Measurements from ENCODE around the gene SENP7.

The SENP7 gene

GRCh38 chr3:101377209-101377608, 135.8 kb downstream of the SENP7 start:
- no peaks in the 10 kb centered on the region for H3K9me3 ChIP-seq (ENCODE audit: insufficient read depth, low read depth, low read length)
- no peak overlapping the region for H3K4me2 ChIP-seq (ENCODE audit: low read length)
- H3K4me3 ChIP-seq (ENCODE audit: low read depth, low read length), result no peak overlapping the region
- no peaks in the 10 kb centered on the region for H3K27me3 ChIP-seq (ENCODE audit: insufficient read depth, low read length)
- WGBS (ENCODE audit: extremely low coverage, insufficient coverage, insufficient read length), result no CpG with 5 or more reads among the region's 4 CpGs
- no peak overlapping the region for H3K23ac ChIP-seq (ENCODE audit: low read length)
- H3K4me1 ChIP-seq (ENCODE audit: control insufficient read depth in 1 of 2, insufficient read depth in 2 of 2, low read length in 2 of 2), result no peaks in the 10 kb centered on the region
- H3K27ac ChIP-seq (ENCODE audit: low read depth, low read length), result no peak overlapping the region
- no peak overlapping the region for H2BK5ac ChIP-seq (ENCODE audit: low read depth, low read length, poor library complexity)
- no peak overlapping the region for H2AK5ac ChIP-seq (ENCODE audit: low read length)
- H3K14ac ChIP-seq (ENCODE audit: low read length), result no peak overlapping the region
- H3K79me1 ChIP-seq (ENCODE audit: low read length), result no peaks in the 10 kb centered on the region
- no peak overlapping the region for H2BK120ac ChIP-seq (ENCODE audit: insufficient read depth, low read length, poor library complexity)
- H4K12ac ChIP-seq (ENCODE audit: low read depth, low read length), result no peak overlapping the region
- no peak overlapping the region for H3K9ac ChIP-seq (ENCODE audit: low read length)
- H3K79me2 ChIP-seq (ENCODE audit: control insufficient read depth, insufficient read depth, low read length, poor library complexity), result no peaks in the 10 kb centered on the region
- H3K4ac ChIP-seq (ENCODE audit: low read depth, low read length), result no peak overlapping the region
- no peaks in the 10 kb centered on the region for H3K36me3 ChIP-seq (ENCODE audit: control insufficient read depth in 1 of 2, insufficient read depth in 2 of 2, low read length in 2 of 2)
- DNase-seq, result no peak
- no peak overlapping the region for H2AFZ ChIP-seq (ENCODE audit: insufficient read depth, low read length, poor library complexity)
- H2BK12ac ChIP-seq (ENCODE audit: low read length), result no peak overlapping the region
- H3K18ac ChIP-seq (ENCODE audit: low read length), result no peak overlapping the region
- H4K91ac ChIP-seq (ENCODE audit: low read depth, low read length), result no peak overlapping the region
- no peak overlapping the region for H4K8ac ChIP-seq (ENCODE audit: low read depth, low read length)

- no peak overlapping the region for H3K4ac ChIP-seq (ENCODE audit: low read depth, low read length)
- H3K79me1 ChIP-seq (ENCODE audit: low read length), result no peaks in the 10 kb centered on the region
- no peak overlapping the region for H2BK120ac ChIP-seq (ENCODE audit: insufficient read depth, low read length, poor library complexity)
- H4K91ac ChIP-seq (ENCODE audit: low read depth, low read length), result no peak overlapping the region
- no peak overlapping the region for H3K14ac ChIP-seq (ENCODE audit: low read length)
- H3K79me2 ChIP-seq (ENCODE audit: control insufficient read depth, insufficient read depth, low read length, poor library complexity), result no peaks in the 10 kb centered on the region
- H3K18ac ChIP-seq (ENCODE audit: low read length), result no peak overlapping the region
- H3K27ac ChIP-seq (ENCODE audit: low read depth, low read length), result no peak overlapping the region
- H3K4me3 ChIP-seq (ENCODE audit: low read depth, low read length), result no peak overlapping the region
- no peak for DNase-seq
- peaks cover 0 to 2% of the 10 kb centered on the region in 2 experiments for H3K36me3 ChIP-seq (ENCODE audit: control insufficient read depth in 1 of 2, insufficient read depth in 2 of 2, low read length in 2 of 2)
- no peak overlapping the region for H2BK12ac ChIP-seq (ENCODE audit: low read length)
- H3K9me3 ChIP-seq (ENCODE audit: insufficient read depth, low read depth, low read length), result no peaks in the 10 kb centered on the region
- no peak overlapping the region for H3K4me2 ChIP-seq (ENCODE audit: low read length)
- H3K9ac ChIP-seq (ENCODE audit: low read length), result no peak overlapping the region
- no peak overlapping the region for H2BK5ac ChIP-seq (ENCODE audit: low read depth, low read length, poor library complexity)
- no peak overlapping the region for H2AFZ ChIP-seq (ENCODE audit: insufficient read depth, low read length, poor library complexity)
- H2AK5ac ChIP-seq (ENCODE audit: low read length), result no peak overlapping the region
- H4K12ac ChIP-seq (ENCODE audit: low read depth, low read length), result no peak overlapping the region
- no peaks in the 10 kb centered on the region for H3K4me1 ChIP-seq (ENCODE audit: control insufficient read depth in 1 of 2, insufficient read depth in 2 of 2, low read length in 2 of 2)
- no peak overlapping the region for H4K8ac ChIP-seq (ENCODE audit: low read depth, low read length)
- H3K27me3 ChIP-seq (ENCODE audit: insufficient read depth, low read length), result no peaks in the 10 kb centered on the region
- no peak overlapping the region for H3K23ac ChIP-seq (ENCODE audit: low read length)
These were observed 137.4 kb downstream of the SENP7 start for GRCh38 chr3:101375586-101375985.

DNA sequence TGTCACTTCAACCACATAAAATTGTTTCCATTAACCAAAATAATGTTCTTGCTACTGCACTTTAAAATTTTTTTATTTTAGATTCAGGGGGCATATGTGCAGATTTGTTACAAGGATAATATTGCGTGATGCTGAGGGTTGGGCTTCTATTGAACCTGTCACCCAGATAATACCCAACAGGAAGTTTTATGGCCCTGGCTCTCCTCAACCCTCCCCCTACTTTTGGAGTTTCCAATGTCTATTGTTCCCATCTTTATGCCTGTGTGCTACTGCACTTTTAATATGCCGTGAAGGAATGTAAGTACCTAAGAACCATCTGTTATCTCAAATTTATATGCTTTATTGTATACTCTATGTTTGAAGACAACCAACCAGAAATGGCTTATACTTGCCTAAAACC, 150.6 kb downstream of the SENP7 start:
- no peak overlapping the region for H2BK12ac ChIP-seq (ENCODE audit: low read length)
- H3K9me3 ChIP-seq (ENCODE audit: insufficient read depth, low read depth, low read length), result no peaks in the 10 kb centered on the region
- no peak overlapping the region for H2BK120ac ChIP-seq (ENCODE audit: insufficient read depth, low read length, poor library complexity)
- H4K8ac ChIP-seq (ENCODE audit: low read depth, low read length), result no peak overlapping the region
- no peaks in the 10 kb centered on the region for H3K79me1 ChIP-seq (ENCODE audit: low read length)
- H2AK5ac ChIP-seq (ENCODE audit: low read length), result no peak overlapping the region
- no peak overlapping the region for H2BK5ac ChIP-seq (ENCODE audit: low read depth, low read length, poor library complexity)
- H3K4ac ChIP-seq (ENCODE audit: low read depth, low read length), result no peak overlapping the region
- H3K36me3 ChIP-seq (ENCODE audit: control insufficient read depth in 1 of 2, insufficient read depth in 2 of 2, low read length in 2 of 2), result peaks cover 0 to 2% of the 10 kb centered on the region in 2 experiments
- no peaks in the 10 kb centered on the region for H3K27me3 ChIP-seq (ENCODE audit: insufficient read depth, low read length)
- no peaks in the 10 kb centered on the region for H3K79me2 ChIP-seq (ENCODE audit: control insufficient read depth, insufficient read depth, low read length, poor library complexity)
- no peak for DNase-seq
- no peaks in the 10 kb centered on the region for H3K4me1 ChIP-seq (ENCODE audit: control insufficient read depth in 1 of 2, insufficient read depth in 2 of 2, low read length in 2 of 2)
- no peak overlapping the region for H4K91ac ChIP-seq (ENCODE audit: low read depth, low read length)
- H3K27ac ChIP-seq (ENCODE audit: low read depth, low read length), result no peak overlapping the region
- no peak overlapping the region for H3K4me2 ChIP-seq (ENCODE audit: low read length)
- H3K9ac ChIP-seq (ENCODE audit: low read length), result no peak overlapping the region
- no CpG with 5 or more reads among the region's 2 CpGs for WGBS (ENCODE audit: extremely low coverage, insufficient coverage, insufficient read length)
- no peak overlapping the region for H2AFZ ChIP-seq (ENCODE audit: insufficient read depth, low read length, poor library complexity)
- H3K4me3 ChIP-seq (ENCODE audit: low read depth, low read length), result no peak overlapping the region
- no peak overlapping the region for H3K18ac ChIP-seq (ENCODE audit: low read length)
- no peak overlapping the region for H3K14ac ChIP-seq (ENCODE audit: low read length)
- no peak overlapping the region for H3K23ac ChIP-seq (ENCODE audit: low read length)
- no peak overlapping the region for H4K12ac ChIP-seq (ENCODE audit: low read depth, low read length)

DNA sequence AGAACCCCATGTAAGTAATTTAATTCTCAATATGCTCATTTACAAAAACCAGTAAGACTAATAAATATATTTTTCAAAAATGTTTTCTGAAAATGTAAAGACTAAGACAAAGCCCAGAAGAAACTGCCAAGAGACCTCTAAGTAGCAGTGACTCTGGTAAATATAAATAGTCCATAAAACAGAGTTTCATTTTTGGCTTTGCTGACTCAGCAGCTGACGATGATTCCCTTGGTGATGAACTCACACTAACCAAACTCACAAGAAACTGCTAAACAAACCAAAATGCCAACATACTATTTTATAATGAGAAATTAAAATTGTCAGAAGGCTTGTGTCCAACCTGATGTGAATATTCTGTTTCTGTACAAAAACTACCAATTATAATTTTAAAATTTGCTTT, 161.2 kb downstream of the SENP7 start:
- H3K4me3 ChIP-seq (ENCODE audit: low read depth, low read length), result no peak overlapping the region
- peak in 1 of 2 donors; percentile 2 for DNase-seq
- no CpG with 5 or more reads among the region's 1 CpG for WGBS (ENCODE audit: extremely low coverage, insufficient coverage, insufficient read length)

More for the DNA sequence above, 161.2 kb downstream of the SENP7 start:
- Histone ChIP-seq H4K12ac (ENCODE audit: low read depth, low read length) (no peak overlapping the region), H3K79me1 (ENCODE audit: low read length) (no peaks in the 10 kb centered on the region), H3K4me2 (ENCODE audit: low read length) (no peak overlapping the region), H2AFZ (ENCODE audit: insufficient read depth, low read length, poor library complexity) (no peak overlapping the region), H3K4me1 (ENCODE audit: control insufficient read depth in 1 of 2, insufficient read depth in 2 of 2, low read length in 2 of 2) (no peaks in the 10 kb centered on the region), H3K23ac (ENCODE audit: low read length) (no peak overlapping the region), H3K18ac (ENCODE audit: low read length) (no peak overlapping the region), H3K79me2 (ENCODE audit: control insufficient read depth, insufficient read depth, low read length, poor library complexity) (no peaks in the 10 kb centered on the region), H3K14ac (ENCODE audit: low read length) (no peak overlapping the region), H3K27me3 (ENCODE audit: insufficient read depth, low read length) (no peaks in the 10 kb centered on the region), H2BK12ac (ENCODE audit: low read length) (no peak overlapping the region), H2BK120ac (ENCODE audit: insufficient read depth, low read length, poor library complexity) (no peak overlapping the region), H2BK5ac (ENCODE audit: low read depth, low read length, poor library complexity) (no peak overlapping the region), H4K8ac (ENCODE audit: low read depth, low read length) (no peak overlapping the region), H3K4ac (ENCODE audit: low read depth, low read length) (no peak overlapping the region), H4K91ac (ENCODE audit: low read depth, low read length) (no peak overlapping the region), H3K27ac (ENCODE audit: low read depth, low read length) (no peak overlapping the region), H3K36me3 (ENCODE audit: control insufficient read depth in 1 of 2, insufficient read depth in 2 of 2, low read length in 2 of 2) (peaks cover 0 to 2% of the 10 kb centered on the region in 2 experiments), H3K9ac (ENCODE audit: low read length) (no peak overlapping the region), H2AK5ac (ENCODE audit: low read length) (no peak overlapping the region), H3K9me3 (ENCODE audit: insufficient read depth, low read depth, low read length) (no peaks in the 10 kb centered on the region)
